Upper lobe of right lung (tissue), 1 donor: ENCODE measurements around the gene GLP1R. TPM values are rescaled to one million over a fixed set of nuclear protein-coding genes. Genes with fewer than 3 reads are reported as not detected.

Experiments
- ATAC-seq: fragments of 200-7000 bp; cut with Tn5 transposase; one replicate; pipeline ENCODE4 v1.9.1; 2020; ENCODE audit warnings: mild to moderate bottlenecking, moderate library complexity
- DNase-seq: peaks from one replicate; pipeline ENCODE4 v3.0.0-alpha.2; 2020
- H3K27ac ChIP-seq: fragments of 200-600 bp; one replicate; pipeline ENCODE4 v1.8.0; 2022
- H3K27me3 ChIP-seq: fragments of 200-600 bp; one replicate; pipeline ENCODE4 v1.8.0; 2022; ENCODE audit warnings: mild to moderate bottlenecking
- H3K36me3 ChIP-seq: fragments of 200-600 bp; one replicate; pipeline ENCODE4 v1.8.0; 2022
- H3K4me1 ChIP-seq: fragments of 200-600 bp; one replicate; pipeline ENCODE4 v1.8.0; 2022
- H3K4me3 ChIP-seq: fragments of 200-600 bp; one replicate; pipeline ENCODE4 v1.8.0; 2022; ENCODE audit warnings: mild to moderate bottlenecking
- H3K9me3 ChIP-seq: fragments of 200-600 bp; one replicate; pipeline ENCODE4 v1.8.0; 2022
- CTCF ChIP-seq: fragments of 200-600 bp; IDR thresholded peaks from one replicate; pipeline ENCODE4 v1.8.0; 2022; ENCODE audit warnings: antibody characterized with exemption
- intact Hi-C: fragments of 100-400 bp; cut with DNase I; formaldehyde crosslinking; loops from one replicate; pipeline ENCODE4 v1.11.0; 2022
- total RNA-seq: library from RNA; stranded (reverse); fragmentation: NEBNext Ultra II Directional; extraction: Animal tissue kit (Norgen Biotek cat#: 25700); gene quantifications from one replicate; pipeline ENCODE4 v1.2.1, GENCODE V29; 2021
- donor health status: DM: no; HTN: yes; CAD: no; lungs with severe emphysema.

GLP1R gene
- total RNA-seq, 1 donor from 2014 or later = not detected

- Histone ChIP-seq H3K4me3 (no peak overlapping the region), H3K27ac (no peak overlapping the region), H3K27me3 (no peaks in the 10 kb centered on the region), H3K4me1 (no peaks in the 10 kb centered on the region), H3K36me3 (no peaks in the 10 kb centered on the region), H3K9me3 (no peaks in the 10 kb centered on the region)
- DNase-seq = no peak
- intact Hi-C loops = no loop called here
- ATAC-seq = no peak
- TF ChIP-seq CTCF = no peak
These were observed 38.1 kb downstream of the GLP1R start for GRCh38 chr6:39086711-39087110.

- no peak for TF ChIP-seq CTCF
- Histone ChIP-seq H3K9me3 (no peaks in the 10 kb centered on the region), H3K4me3 (no peak overlapping the region), H3K36me3 (no peaks in the 10 kb centered on the region), H3K27ac (no peak overlapping the region), H3K27me3 (no peaks in the 10 kb centered on the region), H3K4me1 (no peaks in the 10 kb centered on the region)
- intact Hi-C loops = no loop called here
- ATAC-seq (no peak), DNase-seq (no peak)
These were observed 38.6 kb downstream of the GLP1R start for GRCh38 chr6:39087197-39087596.

GRCh38 chr6:39088331-39088730 lies 39.8 kb downstream of the GLP1R start:
- H3K4me3 ChIP-seq = no peak overlapping the region
- peak; percentile 80 for ATAC-seq
- H3K9me3 ChIP-seq = no peaks in the 10 kb centered on the region
- H3K36me3 ChIP-seq = no peaks in the 10 kb centered on the region
- TF ChIP-seq CTCF = peak; percentile 43
- no peaks in the 10 kb centered on the region for H3K4me1 ChIP-seq
- no peaks in the 10 kb centered on the region for H3K27me3 ChIP-seq
- no peak overlapping the region for H3K27ac ChIP-seq
- intact Hi-C loops = no loop called here
- no peak for DNase-seq

GRCh38 chr6:39090036-39090435 lies 41.5 kb downstream of the GLP1R start:
- intact Hi-C loops = no loop called here
- ATAC-seq = no peak
- Histone ChIP-seq H3K27ac (no peak overlapping the region), H3K4me1 (no peaks in the 10 kb centered on the region), H3K9me3 (no peaks in the 10 kb centered on the region), H3K36me3 (no peaks in the 10 kb centered on the region), H3K27me3 (no peaks in the 10 kb centered on the region), H3K4me3 (no peak overlapping the region)
- DNase-seq = no peak
- TF ChIP-seq CTCF = no peak

GRCh38 chr6:39091220-39091619 lies 42.6 kb downstream of the GLP1R start:
- no peaks in the 10 kb centered on the region for H3K27me3 ChIP-seq
- DNase-seq (no peak), ATAC-seq (no peak)
- no peaks in the 10 kb centered on the region for H3K4me1 ChIP-seq
- H3K4me3 ChIP-seq = no peak overlapping the region
- H3K27ac ChIP-seq = no peak overlapping the region
- intact Hi-C loops = no loop called here
- no peaks in the 10 kb centered on the region for H3K9me3 ChIP-seq
- no peak for TF ChIP-seq CTCF
- no peaks in the 10 kb centered on the region for H3K36me3 ChIP-seq

- Histone ChIP-seq H3K9me3 (no peaks in the 10 kb centered on the region), H3K27me3 (no peaks in the 10 kb centered on the region), H3K4me3 (no peak overlapping the region), H3K4me1 (no peaks in the 10 kb centered on the region), H3K36me3 (no peaks in the 10 kb centered on the region), H3K27ac (no peak overlapping the region)
- TF ChIP-seq CTCF = no peak
- no peak for DNase-seq
- intact Hi-C loops = no loop called here
- no peak for ATAC-seq
These were observed 43.5 kb downstream of the GLP1R start for GRCh38 chr6:39092124-39092523.
